ENCODE measurements around the gene LZTR1. TPM values are rescaled to one million over a fixed set of nuclear protein-coding genes. Genes with fewer than 3 reads are reported as not detected.

The LZTR1 gene
- total and polyA plus RNA-seq, 2 donors (not counting 3 experiments of a cell fraction or from before 2014, with no cell fraction given) = 56.6 to 86.8 TPM

- Histone ChIP-seq H3K4me3 (replicated peaks in 1 of 3; ENCODE audit: insufficient read depth in 1 of 3, low read depth in 1 of 3, low read length in 3 of 3) (no peak overlapping the region), H3K36me3 (ENCODE audit: control insufficient read depth in 2 of 2, extremely low read depth in 1 of 2, insufficient read depth in 2 of 2, low read length in 2 of 2) (no peaks in the 10 kb centered on the region), H3K9me1 (replicated peaks; ENCODE audit: control insufficient read depth, extremely low read depth, insufficient read depth, low read length) (no peaks in the 10 kb centered on the region), H3K27ac (ENCODE audit: insufficient read depth, low read depth, low read length) (no peak overlapping the region), H4K20me1 (replicated peaks; ENCODE audit: control insufficient read depth, extremely low read depth, insufficient read depth, low read length) (no peaks in the 10 kb centered on the region), H3K4me2 (ENCODE audit: insufficient read depth, low read length) (no peak overlapping the region), H3K79me2 (ENCODE audit: control insufficient read depth, insufficient read depth, low read length) (no peaks in the 10 kb centered on the region), H3K9ac (replicated peaks; ENCODE audit: extremely low read depth, insufficient read depth, low read length) (no peak overlapping the region), H3K4me1 (ENCODE audit: control insufficient read depth, extremely low read depth, insufficient read depth, low read length) (no peaks in the 10 kb centered on the region), H3K27me3 (ENCODE audit: control insufficient read depth in 2 of 2, insufficient read depth in 2 of 2, low read length in 2 of 2) (peaks cover 20 to 27% of the 10 kb centered on the region in 2 experiments), H2AFZ (ENCODE audit: low read depth, low read length) (no peak overlapping the region), H3K9me3 (replicated peaks; ENCODE audit: control insufficient read depth, insufficient read depth, low read length) (no peaks in the 10 kb centered on the region)
- no TSS peak for BruUV-seq (replicated peaks)
- FAIRE-seq = no peak
- ChIA-PET POLR2A (no interaction called here), CTCF (no interaction called here)
- intact Hi-C loops (cut with micrococcal nuclease) = no loop called here
- TF ChIP-seq, protein P1, sequence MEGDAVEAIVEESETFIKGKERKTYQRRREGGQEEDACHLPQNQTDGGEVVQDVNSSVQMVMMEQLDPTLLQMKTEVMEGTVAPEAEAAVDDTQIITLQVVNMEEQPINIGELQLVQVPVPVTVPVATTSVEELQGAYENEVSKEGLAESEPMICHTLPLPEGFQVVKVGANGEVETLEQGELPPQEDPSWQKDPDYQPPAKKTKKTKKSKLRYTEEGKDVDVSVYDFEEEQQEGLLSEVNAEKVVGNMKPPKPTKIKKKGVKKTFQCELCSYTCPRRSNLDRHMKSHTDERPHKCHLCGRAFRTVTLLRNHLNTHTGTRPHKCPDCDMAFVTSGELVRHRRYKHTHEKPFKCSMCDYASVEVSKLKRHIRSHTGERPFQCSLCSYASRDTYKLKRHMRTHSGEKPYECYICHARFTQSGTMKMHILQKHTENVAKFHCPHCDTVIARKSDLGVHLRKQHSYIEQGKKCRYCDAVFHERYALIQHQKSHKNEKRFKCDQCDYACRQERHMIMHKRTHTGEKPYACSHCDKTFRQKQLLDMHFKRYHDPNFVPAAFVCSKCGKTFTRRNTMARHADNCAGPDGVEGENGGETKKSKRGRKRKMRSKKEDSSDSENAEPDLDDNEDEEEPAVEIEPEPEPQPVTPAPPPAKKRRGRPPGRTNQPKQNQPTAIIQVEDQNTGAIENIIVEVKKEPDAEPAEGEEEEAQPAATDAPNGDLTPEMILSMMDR (IDR thresholded peaks at IDR 0.05; ENCODE audit: extremely low read depth in 1 of 2, insufficient read depth in 1 of 2, low read depth in 1 of 2, low read length in 2 of 2) = no peak
- TF ChIP-seq FOS (IDR thresholded peaks at IDR 0.05; ENCODE audit: borderline replicate concordance, insufficient read depth, low read length) (no peak), MYC (IDR thresholded peaks at IDR 0.05; ENCODE audit: low read depth, low read length) (no peak), POLR2AphosphoS5 (IDR thresholded peaks at IDR 0.05; ENCODE audit: insufficient read depth, low read depth, low read length) (no peak)
- no peak for DNase-seq (ENCODE audit: low read depth, low spot score)
- dilution Hi-C loops (cut with MboI; ENCODE audit: extremely low pct_ligation_motif_present, low sequenced_read_pairs) = no loop called here
Observed at GRCh38 chr22:21030032-21030431, 47.9 kb downstream of the LZTR1 start.

Measured in endothelial cell of umbilical vein (primary cell).